ENCODE measurements around the gene CNRIP1.

Gene CNRIP1

DNA sequence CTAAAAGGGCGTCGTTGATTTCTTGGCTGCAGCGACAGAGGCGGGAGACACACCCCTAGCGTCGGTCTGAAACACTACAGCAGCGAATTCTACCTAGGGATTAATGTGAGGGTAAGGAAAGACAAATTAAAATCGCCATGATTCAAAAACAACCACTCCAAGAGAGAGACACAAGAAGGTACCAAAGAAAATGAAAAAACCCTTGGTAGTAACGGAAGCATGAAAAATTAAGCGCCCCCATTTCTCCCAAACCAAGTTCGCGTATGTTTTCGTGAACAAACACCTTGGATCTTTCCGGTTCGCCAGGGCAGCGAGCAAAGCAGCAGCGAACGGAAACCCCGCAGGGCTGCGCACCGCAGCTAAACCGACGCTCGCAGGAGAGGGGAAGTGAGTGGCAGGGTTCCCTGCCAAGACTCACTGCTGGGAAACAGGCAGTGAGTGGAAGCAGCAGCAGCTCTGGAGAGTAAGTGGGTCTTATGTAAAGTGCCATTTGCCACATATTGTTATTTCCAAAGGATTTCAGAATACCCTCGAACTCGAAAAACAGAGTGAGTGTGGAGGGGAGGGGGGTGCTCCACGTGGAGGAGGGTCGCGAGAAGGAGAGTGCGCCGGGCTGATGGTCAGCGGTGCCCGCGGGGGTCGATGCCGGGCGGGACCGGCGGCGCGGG lies 68.4 kb downstream of the CNRIP1 start:
- peak; percentile 71 for DNase-seq (ENCODE audit: low spot score)

DNA sequence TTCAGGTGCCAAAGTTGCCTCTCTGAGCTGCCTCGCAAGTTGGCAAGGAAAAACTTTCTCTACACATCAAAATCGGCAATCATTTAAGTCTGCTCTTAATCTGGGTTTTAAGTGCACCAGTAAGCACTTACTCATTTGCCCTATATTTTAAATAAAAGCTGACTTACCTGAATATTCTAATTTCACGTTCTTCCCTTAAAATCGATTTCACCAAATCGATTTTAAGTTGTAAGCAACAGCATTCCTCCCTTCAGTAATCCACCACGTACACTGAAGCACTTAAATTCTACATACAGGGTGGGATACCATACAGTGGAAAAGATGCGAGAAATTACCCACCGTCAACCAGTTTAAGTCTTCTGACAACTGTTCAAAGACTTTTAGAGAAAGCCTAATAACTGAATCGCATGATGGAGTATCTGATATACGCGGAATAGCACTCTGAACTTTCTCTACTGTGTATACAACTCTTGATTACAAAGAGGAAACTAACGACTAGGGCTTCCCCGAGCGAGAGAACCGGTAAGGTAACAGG lies 69.0 kb downstream of the CNRIP1 start:
- DNase-seq (ENCODE audit: low spot score): no peak

DNA sequence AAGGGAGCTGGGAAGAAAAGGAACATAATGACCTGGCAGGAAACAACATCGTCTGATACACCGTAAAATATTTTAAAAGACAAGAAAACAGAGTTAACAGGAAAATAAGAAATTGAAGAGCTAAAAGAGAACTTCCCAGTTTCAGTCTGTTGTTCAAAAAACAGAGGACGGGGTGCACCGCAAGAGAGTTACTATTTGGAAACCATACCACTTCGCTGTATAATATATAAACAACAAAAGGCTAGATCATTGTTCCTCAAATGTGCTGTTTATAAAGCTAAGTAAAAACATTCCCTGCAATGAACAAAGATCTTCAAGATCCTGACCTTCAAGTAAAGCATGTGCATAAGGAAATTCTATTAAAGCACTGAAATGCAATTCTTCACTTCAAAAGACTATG lies 69.6 kb downstream of the CNRIP1 start:
- no peak for DNase-seq (ENCODE audit: low spot score)

DNA sequence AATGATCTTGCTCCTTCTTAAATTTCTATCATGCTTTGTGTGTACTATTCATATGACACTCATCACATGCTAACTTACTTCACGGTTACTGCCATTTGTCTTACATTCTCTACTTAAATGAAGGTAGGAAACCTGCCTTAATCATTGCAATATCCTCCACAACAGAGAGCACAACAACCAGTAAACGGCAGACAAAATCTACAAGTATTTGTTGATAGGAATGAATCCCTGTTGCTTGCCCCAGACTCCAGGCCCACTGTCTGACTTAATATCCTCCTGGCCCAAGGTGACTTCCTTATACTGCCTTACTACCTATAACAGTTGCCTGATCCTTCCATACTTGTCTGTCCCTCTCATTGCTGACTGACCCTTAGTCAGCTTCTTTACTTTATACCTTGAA lies 70.9 kb downstream of the CNRIP1 start:
- DNase-seq (ENCODE audit: low spot score): no peak

GRCh38 chr2:68248361-68248760 lies 71.4 kb downstream of the CNRIP1 start:
- no peak for DNase-seq (ENCODE audit: low spot score)

- no peak for DNase-seq (ENCODE audit: low spot score)
These were observed 73.4 kb downstream of the CNRIP1 start for GRCh38 chr2:68246396-68246795.

DNA sequence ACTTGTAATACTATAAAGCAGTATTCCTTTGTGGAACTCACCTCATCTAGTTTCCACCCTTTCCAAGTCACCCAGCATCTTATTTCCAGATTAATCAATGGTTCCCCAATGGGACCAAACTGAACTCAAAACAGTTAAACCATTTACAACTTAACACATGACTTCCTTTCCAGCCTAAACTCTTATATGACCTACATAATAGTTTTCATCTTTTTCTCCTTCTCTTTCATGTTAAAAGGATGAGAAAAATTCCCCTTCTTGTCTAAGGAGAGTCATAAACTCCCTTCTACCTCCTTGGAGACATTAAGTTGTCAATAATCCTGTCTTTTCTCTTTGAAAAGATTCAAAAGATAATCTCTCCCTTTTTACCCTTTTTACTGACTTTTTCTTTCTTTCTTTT lies 74.1 kb downstream of the CNRIP1 start:
- DNase-seq (ENCODE audit: low spot score): no peak

DNA sequence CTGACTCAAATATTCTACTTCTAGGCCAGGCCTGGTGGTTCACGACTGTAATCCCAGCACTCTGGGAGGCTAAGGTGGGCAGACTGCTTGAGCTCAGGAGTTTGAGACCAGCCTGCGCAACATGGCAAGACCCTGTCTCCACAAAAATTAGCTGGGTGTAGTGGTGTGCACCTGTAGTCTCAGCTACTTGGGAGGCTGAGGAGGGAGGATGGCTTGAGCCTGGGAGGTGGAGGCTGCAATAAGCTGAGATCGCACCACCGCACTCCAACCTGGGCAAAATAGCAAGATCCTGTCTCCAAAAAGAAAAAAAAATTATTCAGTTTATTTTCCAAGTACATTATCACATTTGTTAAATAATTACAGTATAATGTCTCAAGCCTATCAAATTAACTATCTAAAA lies 74.7 kb downstream of the CNRIP1 start:
- DNase-seq (ENCODE audit: low spot score): no peak

DNA sequence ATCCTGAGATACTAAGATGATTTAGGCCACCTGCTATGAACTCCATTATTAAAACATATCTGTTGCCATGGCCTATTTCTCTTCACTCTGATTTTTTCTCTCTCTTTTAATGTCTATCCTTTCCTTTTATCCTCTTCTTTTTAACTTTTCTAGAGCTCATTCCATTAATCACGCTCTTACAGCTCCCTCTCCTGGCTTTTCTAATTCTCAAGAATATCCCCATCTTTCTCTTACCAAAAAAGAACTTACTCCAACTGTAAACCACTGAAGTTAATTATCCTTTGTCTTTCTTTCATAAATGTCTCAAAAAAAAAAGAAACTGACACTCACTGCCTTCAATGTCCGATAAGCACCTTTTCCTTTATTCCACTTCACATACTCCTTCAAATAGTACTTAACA lies 75.3 kb downstream of the CNRIP1 start:
- DNase-seq (ENCODE audit: low spot score): no peak
